Astrocyte of the spinal cord (primary cell): Measurements from ENCODE around the gene DTX3.

Source experiments
- DNase-seq: peaks from one replicate; pipeline ENCODE4 v3.0.0; 2011; ENCODE audit warnings: low read depth, low spot score
- H3K4me3 ChIP-seq: 2 replicates; pipeline ENCODE4 v1.5.1; 2011; ENCODE audit warnings: low read depth, mild to moderate bottlenecking, low read length, moderate library complexity
- in situ Hi-C: cut with HindIII; loops from 2 replicates; pipeline ENCODE4 v1.10.0; 2017; ENCODE audit warnings: low sequenced_read_pairs
- TF ChIP-seq, protein P1 (sequence below): IDR thresholded peaks from 2 replicates; pipeline ENCODE4 v1.5.1; 2012; ENCODE audit warnings: low read depth, mild to moderate bottlenecking, low read length, inconsistent platforms

The DTX3 gene

DNA sequence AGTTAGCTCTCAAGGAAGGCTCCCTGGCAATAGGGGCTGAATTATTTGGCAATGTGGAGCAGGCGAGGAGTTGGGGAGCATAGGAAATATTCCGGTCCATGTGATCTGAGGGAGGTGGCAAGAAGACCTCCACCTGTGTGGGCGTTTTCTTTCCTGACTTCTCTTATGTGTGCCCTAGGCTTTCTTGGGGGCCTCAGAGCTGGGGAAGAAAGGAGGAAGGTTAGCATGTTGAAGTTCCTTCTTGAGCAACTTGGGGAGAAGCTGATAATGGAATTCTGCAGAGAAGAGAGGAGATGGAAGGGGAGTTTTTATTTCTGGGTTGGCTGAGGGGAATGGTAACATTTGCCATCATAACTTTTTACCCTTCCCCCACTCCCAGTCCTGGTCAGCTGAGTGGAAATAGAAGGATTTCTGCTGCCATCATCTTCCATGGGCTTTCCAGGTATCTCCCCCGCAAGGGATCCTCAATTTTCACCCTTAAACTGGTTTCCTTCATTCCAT lies 1.2 kb downstream of the DTX3 start:
- DNase-seq, result no peak
- in situ Hi-C loops, result no loop called here
- TF ChIP-seq, protein P1, sequence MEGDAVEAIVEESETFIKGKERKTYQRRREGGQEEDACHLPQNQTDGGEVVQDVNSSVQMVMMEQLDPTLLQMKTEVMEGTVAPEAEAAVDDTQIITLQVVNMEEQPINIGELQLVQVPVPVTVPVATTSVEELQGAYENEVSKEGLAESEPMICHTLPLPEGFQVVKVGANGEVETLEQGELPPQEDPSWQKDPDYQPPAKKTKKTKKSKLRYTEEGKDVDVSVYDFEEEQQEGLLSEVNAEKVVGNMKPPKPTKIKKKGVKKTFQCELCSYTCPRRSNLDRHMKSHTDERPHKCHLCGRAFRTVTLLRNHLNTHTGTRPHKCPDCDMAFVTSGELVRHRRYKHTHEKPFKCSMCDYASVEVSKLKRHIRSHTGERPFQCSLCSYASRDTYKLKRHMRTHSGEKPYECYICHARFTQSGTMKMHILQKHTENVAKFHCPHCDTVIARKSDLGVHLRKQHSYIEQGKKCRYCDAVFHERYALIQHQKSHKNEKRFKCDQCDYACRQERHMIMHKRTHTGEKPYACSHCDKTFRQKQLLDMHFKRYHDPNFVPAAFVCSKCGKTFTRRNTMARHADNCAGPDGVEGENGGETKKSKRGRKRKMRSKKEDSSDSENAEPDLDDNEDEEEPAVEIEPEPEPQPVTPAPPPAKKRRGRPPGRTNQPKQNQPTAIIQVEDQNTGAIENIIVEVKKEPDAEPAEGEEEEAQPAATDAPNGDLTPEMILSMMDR, result no peak
- peak overlapping the region; percentile 80 for H3K4me3 ChIP-seq

GRCh38 chr12:57606399-57606798 lies 1.8 kb downstream of the DTX3 start:
- DNase-seq, result no peak
- no peak overlapping the region for H3K4me3 ChIP-seq
- in situ Hi-C loops, result no loop called here
- TF ChIP-seq, protein P1, result no peak

GRCh38 chr12:57606821-57607220 lies 2.2 kb downstream of the DTX3 start:
- H3K4me3 ChIP-seq, result no peak overlapping the region
- in situ Hi-C loops, result no loop called here
- DNase-seq, result no peak
- TF ChIP-seq, protein P1, result no peak

DNA sequence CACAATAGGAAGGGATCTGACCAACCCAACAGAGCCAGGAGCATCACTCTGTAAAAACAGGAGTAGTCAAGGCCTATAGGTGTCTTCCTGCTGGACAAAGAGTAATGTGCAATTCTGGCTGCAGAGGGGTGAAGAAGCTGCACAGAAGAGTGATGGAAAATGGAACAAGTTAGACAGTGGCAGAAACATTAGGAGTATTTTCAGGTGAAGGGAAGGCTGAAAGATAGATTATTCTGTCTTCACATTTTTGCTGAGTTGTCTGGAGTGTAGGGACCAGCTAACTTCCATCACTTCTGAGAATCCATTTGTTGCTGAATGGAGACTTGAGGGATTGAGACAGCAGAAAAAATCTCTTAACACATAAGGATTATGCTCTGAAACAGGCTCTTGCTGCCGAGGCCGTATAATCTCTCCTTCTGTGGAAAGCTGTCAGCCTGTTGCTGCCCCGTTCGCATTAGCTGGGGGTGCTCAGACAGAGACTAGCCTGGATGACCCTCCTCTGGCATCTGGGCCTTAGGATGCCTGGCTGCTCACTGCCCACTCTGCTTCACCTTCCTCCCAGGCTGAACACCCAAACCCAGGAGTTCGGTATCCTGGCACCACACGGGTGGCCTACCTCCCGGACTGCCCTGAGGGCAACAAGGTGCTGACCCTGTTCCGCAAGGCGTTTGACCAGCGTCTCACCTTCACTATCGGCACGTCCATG lies 3.5 kb downstream of the DTX3 start:
- in situ Hi-C loops, result no loop called here
- no peak for DNase-seq
- TF ChIP-seq, protein P1, result no peak
- no peak overlapping the region for H3K4me3 ChIP-seq

DNA sequence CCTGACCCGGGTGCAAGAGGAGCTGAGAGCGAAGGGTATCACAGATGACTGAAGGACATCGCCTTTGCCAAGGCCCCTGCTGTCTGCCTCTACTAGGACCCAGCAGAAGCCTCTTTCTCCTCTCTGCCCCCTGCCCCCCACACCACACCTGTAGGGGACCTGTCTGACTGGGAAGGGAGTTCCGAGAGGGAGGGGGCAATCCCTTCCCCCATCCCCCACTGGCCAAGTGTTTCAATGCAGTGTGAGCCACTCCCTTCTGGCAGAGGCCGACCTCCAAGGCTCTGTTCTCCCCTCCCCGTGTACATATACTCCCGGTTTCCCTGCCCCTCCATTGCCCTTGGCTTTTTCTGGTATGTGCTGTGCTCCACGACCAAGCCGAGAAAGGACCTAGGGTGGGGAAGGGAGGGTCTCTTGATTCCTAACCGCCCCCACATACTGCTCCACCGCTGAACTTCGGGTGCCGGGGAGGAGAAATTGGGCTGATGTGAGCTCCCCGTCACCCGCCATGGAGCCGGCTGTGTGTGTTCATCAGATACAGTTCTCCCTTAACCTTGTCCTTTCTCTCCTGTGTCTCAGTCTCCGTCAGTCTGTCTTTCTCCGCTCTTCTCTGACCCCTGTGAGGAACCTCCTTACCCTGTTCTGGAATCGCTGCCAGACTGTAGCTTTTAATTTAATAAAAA lies 4.6 kb downstream of the DTX3 start:
- DNase-seq, result no peak
- H3K4me3 ChIP-seq, result no peak overlapping the region
- TF ChIP-seq, protein P1, result no peak
- in situ Hi-C loops, result no loop called here

DNA sequence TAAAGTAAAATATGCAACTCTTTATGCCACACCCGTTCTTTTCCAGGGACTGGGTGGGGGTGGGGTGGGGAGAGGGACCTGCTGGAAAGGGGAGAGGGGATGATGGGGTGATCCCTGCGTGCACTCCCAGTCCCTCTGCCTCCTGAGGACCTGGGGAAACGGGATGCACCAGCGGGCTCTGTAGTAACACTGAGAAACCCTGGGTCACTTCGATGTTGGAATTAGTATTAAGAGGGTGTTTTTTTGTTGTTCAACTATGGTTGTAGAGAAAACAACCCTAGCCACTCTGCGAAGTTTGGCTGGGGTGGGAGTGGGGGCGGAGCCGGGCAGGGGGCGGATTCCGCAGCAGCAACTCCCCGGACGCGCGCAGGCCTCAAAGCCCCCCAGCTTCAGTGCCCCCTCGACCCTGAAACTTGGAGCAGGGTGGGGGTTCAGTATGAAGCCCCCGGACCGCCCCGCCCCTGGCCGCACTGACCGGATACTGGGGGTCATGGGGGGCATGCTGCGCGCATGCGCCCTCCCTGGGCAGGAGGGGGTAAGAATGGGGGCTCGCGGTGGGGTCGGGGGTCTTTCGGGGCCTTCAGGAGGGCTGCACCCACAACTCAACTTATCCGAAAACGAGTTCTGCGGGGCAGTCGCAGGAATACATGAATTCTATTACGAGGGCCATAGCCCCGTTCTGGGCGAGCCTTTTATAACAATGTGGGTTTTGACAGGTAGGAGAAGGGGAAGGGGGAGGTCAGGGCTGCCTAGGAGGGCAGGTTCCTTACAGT lies 5.3 kb downstream of the DTX3 start:
- TF ChIP-seq, protein P1, result no peak
- in situ Hi-C loops, result no loop called here
- H3K4me3 ChIP-seq, result no peak overlapping the region
- no peak for DNase-seq
